Measurements from ENCODE around the gene NEK1.

Gene NEK1

GRCh38 chr4:169611991-169612870 lies at the start of gene NEK1:
NEK1 (minus strand) TSS chr4:169612583; CDS start chr4:169602630, 9,953 bp downstream.
- DNase-seq (ENCODE audit: low spot score) = peak; percentile 91

GRCh38 chr4:169661761-169662160 lies 49.4 kb upstream of the NEK1 start:
- no peak for DNase-seq (ENCODE audit: low spot score)

GRCh38 chr4:169660929-169661328 lies 48.5 kb upstream of the NEK1 start:
- DNase-seq (ENCODE audit: low spot score) = no peak

- DNase-seq (ENCODE audit: low spot score) = peak; percentile 84
These were observed 47.6 kb upstream of the NEK1 start for GRCh38 chr4:169659716-169660670.

GRCh38 chr4:169658975-169659715 lies 46.8 kb upstream of the NEK1 start:
- DNase-seq (ENCODE audit: low spot score) = peak; percentile 32

GRCh38 chr4:169658196-169658595 lies 45.8 kb upstream of the NEK1 start:
- DNase-seq (ENCODE audit: low spot score) = no peak

- DNase-seq (ENCODE audit: low spot score) = no peak
These were observed 45.2 kb upstream of the NEK1 start for GRCh38 chr4:169657470-169658107.

- no peak for DNase-seq (ENCODE audit: low spot score)
These were observed 43.0 kb upstream of the NEK1 start for GRCh38 chr4:169655401-169655800.

- DNase-seq (ENCODE audit: low spot score) = no peak
These were observed 40.2 kb upstream of the NEK1 start for GRCh38 chr4:169652535-169652934.

GRCh38 chr4:169650227-169650936 lies 38.0 kb upstream of the NEK1 start:
- no peak for DNase-seq (ENCODE audit: low spot score)

GRCh38 chr4:169649545-169650226 lies 37.3 kb upstream of the NEK1 start:
- DNase-seq (ENCODE audit: low spot score) = no peak

- no peak for DNase-seq (ENCODE audit: low spot score)
These were observed 33.2 kb upstream of the NEK1 start for GRCh38 chr4:169645627-169646026.

- DNase-seq (ENCODE audit: low spot score) = no peak
These were observed 32.4 kb upstream of the NEK1 start for GRCh38 chr4:169644802-169645201.

- no peak for DNase-seq (ENCODE audit: low spot score)
These were observed 28.0 kb upstream of the NEK1 start for GRCh38 chr4:169640261-169640870.

- DNase-seq (ENCODE audit: low spot score) = no peak
These were observed 22.6 kb upstream of the NEK1 start for GRCh38 chr4:169634975-169635374.

- DNase-seq (ENCODE audit: low spot score) = no peak
These were observed 20.5 kb upstream of the NEK1 start for GRCh38 chr4:169632896-169633295.

- no peak for DNase-seq (ENCODE audit: low spot score)
These were observed 17.7 kb upstream of the NEK1 start for GRCh38 chr4:169630069-169630468.

- no peak for DNase-seq (ENCODE audit: low spot score)
These were observed 16.2 kb upstream of the NEK1 start for GRCh38 chr4:169628579-169628978.

GRCh38 chr4:169627307-169627706 lies 14.9 kb upstream of the NEK1 start:
- no peak for DNase-seq (ENCODE audit: low spot score)
